Natural killer cell (primary cell): ENCODE results near the gene NFU1. TPM values are rescaled to one million over a fixed set of nuclear protein-coding genes. Genes with fewer than 3 reads are reported as not detected.

ENCODE experiments used
- ATAC-seq, 3 donors: fragments of 150-1000 bp in 2 of 3; fragments of 200-7000 bp in 1 of 3; cut with Tn5 transposase; 1 replicate in 1 of 3; 2 replicates in 2 of 3; pipeline ENCODE4 v1.10.0; 2021; ENCODE audit warnings: mild to moderate bottlenecking in 2 of 3, moderate library complexity in 2 of 3
- DNase-seq, 2 donors: peaks; one replicate each; pipeline versions ENCODE4 v3.0.0 to v3.0.0-alpha.2; 2013 to 2021; ENCODE audit warnings: mixed read lengths in 1 of 2
- H3K27ac ChIP-seq: one replicate; pipeline ENCODE4 v1.5.1; 2013; ENCODE audit warnings: mild to moderate bottlenecking, low read length
- H3K27me3 ChIP-seq: one replicate; pipeline ENCODE4 v1.6.1; 2013; ENCODE audit warnings: low read length; ENCODE audit not compliant: control insufficient read depth, insufficient read depth
- H3K36me3 ChIP-seq: one replicate; pipeline ENCODE4 v1.6.1; 2013; ENCODE audit warnings: low read length; ENCODE audit not compliant: control insufficient read depth, insufficient read depth
- H3K4me1 ChIP-seq: one replicate; pipeline ENCODE4 v1.6.1; 2013; ENCODE audit warnings: low read length; ENCODE audit not compliant: control insufficient read depth, insufficient read depth
- H3K4me3 ChIP-seq: one replicate; pipeline ENCODE4 v1.5.1; 2013; ENCODE audit warnings: low read length
- H3K9me3 ChIP-seq: one replicate; pipeline ENCODE4 v1.6.1; 2013; ENCODE audit warnings: low read length; ENCODE audit not compliant: control insufficient read depth, insufficient read depth
- H3K27ac Mint-ChIP-seq, 2 donors: one replicate each; pipeline ENCODE4 v1.8.0; 2022; ENCODE audit warnings: mild to moderate bottlenecking in 2 of 2, mixed read lengths in 2 of 2, moderate library complexity in 1 of 2
- H3K27me3 Mint-ChIP-seq, 2 donors: one replicate each; pipeline ENCODE4 v1.8.0; 2022; ENCODE audit warnings: low read depth in 2 of 2, mixed read lengths in 2 of 2
- H3K36me3 Mint-ChIP-seq: one replicate; pipeline ENCODE4 v1.8.0; 2022; ENCODE audit warnings: mixed read lengths
- H3K4me1 Mint-ChIP-seq, 2 donors: one replicate each; pipeline ENCODE4 v1.8.0; 2022; ENCODE audit warnings: mixed read lengths in 2 of 2
- H3K4me3 Mint-ChIP-seq: one replicate; pipeline ENCODE4 v1.8.0; 2022; ENCODE audit warnings: mild to moderate bottlenecking, moderate library complexity, mixed read lengths
- H3K9me3 Mint-ChIP-seq, 2 donors: one replicate each; pipeline ENCODE4 v1.8.0; 2022; ENCODE audit warnings: mixed read lengths in 2 of 2
- CTCF ChIP-seq: fragments of 200-600 bp; IDR thresholded peaks from one replicate; pipeline ENCODE4 v1.8.0; 2022; ENCODE audit warnings: antibody characterized with exemption
- WGBS: methylation state at CpG from one replicate; pipeline ENCODE4 v1.1.7; 2013; ENCODE audit warnings: missing lambda C conversion rate; ENCODE audit not compliant: insufficient coverage; 5-methylcytosine and 5-hydroxymethylcytosine counted together
- intact Hi-C: fragments of 100-400 bp; cut with micrococcal nuclease; formaldehyde crosslinking; loops from one replicate; pipeline ENCODE4 v1.14.2; 2022
- total RNA-seq, 4 donors: library from RNA; stranded (reverse); fragments of 120-200 nt in 1 of 4; gene quantifications; one replicate each; pipeline versions ENCODE4 v1.2.3 to v1.2.4, GENCODE V29; 2013 to 2022

The NFU1 gene
- total RNA-seq, 3 donors from 2014 or later (not counting 1 experiment from before 2014, with no cell fraction given): 21.4 to 25.0 (median 23.6) TPM

GRCh38 chr2:69438580-69438979, 1.3 kb upstream of the NFU1 start:
- DNase-seq (no peak), ATAC-seq (no peak)
- Mint-ChIP-seq H3K4me3 (peak overlapping the region; percentile 38), H3K27me3 (no peaks in the 10 kb centered on the region), H3K27ac (peak overlapping the region; percentile 96 to 98), H3K36me3 (no peaks in the 10 kb centered on the region), H3K4me1 (peaks cover 29 to 36% of the 10 kb centered on the region in 2 donors), H3K9me3 (no peaks in the 10 kb centered on the region)
- Histone ChIP-seq H3K4me3 (no peak overlapping the region), H3K4me1 (peaks cover 20% of the 10 kb centered on the region), H3K27me3 (no peaks in the 10 kb centered on the region), H3K36me3 (no peaks in the 10 kb centered on the region), H3K27ac (peak overlapping the region; percentile 90), H3K9me3 (no peaks in the 10 kb centered on the region)
- intact Hi-C loops: loop anchor here (5.0 to 10.0 kb wide), 2 partner anchors 274 to 386 kb away; partner anchors contain the start of gene GMCL1
- WGBS: 94% methylated on average over 6 of the region's 6 CpGs
- no peak for TF ChIP-seq CTCF

GRCh38 chr2:69437751-69438154, 518 bp upstream of the NFU1 start:
- intact Hi-C loops: loop anchor here (1.0 to 10.0 kb wide), 3 partner anchors 50 to 387 kb away; partner anchors contain the start of genes GFPT1 and GMCL1
- ATAC-seq (peak in 2 of 3 donors; percentile 4 to 9), DNase-seq (no peak)
- Mint-ChIP-seq H3K27ac (peak overlapping the region; percentile 96 to 98), H3K27me3 (no peaks in the 10 kb centered on the region), H3K4me1 (peaks cover 29 to 36% of the 10 kb centered on the region in 2 donors), H3K4me3 (peak overlapping the region; percentile 94), H3K9me3 (no peaks in the 10 kb centered on the region), H3K36me3 (no peaks in the 10 kb centered on the region)
- H3K27ac ChIP-seq: peak overlapping the region; percentile 90
- WGBS: 83% methylated on average over 7 of the region's 7 CpGs
- no peaks in the 10 kb centered on the region for H3K27me3 ChIP-seq
- H3K36me3 ChIP-seq: no peaks in the 10 kb centered on the region
- no peak for TF ChIP-seq CTCF
- H3K4me3 ChIP-seq: peak overlapping the region; percentile 88
- peaks cover 20% of the 10 kb centered on the region for H3K4me1 ChIP-seq
- H3K9me3 ChIP-seq: no peaks in the 10 kb centered on the region

- H3K9me3 ChIP-seq: no peaks in the 10 kb centered on the region
- ATAC-seq (no peak), DNase-seq (no peak)
- H3K27me3 ChIP-seq: no peaks in the 10 kb centered on the region
- peak overlapping the region; percentile 94 for H3K4me3 Mint-ChIP-seq
- H3K36me3 ChIP-seq: peaks cover 3% of the 10 kb centered on the region
- H3K4me1 ChIP-seq: peaks cover 20% of the 10 kb centered on the region
- 8% methylated on average over 3 of the region's 5 CpGs for WGBS
- no peaks in the 10 kb centered on the region for H3K9me3 Mint-ChIP-seq
- H3K27ac ChIP-seq: peak overlapping the region; percentile 90
- H3K36me3 Mint-ChIP-seq: no peaks in the 10 kb centered on the region
- peak overlapping the region; percentile 88 for H3K4me3 ChIP-seq
- peak overlapping the region; percentile 96 to 98 for H3K27ac Mint-ChIP-seq
- no peaks in the 10 kb centered on the region for H3K27me3 Mint-ChIP-seq
- H3K4me1 Mint-ChIP-seq: peaks cover 29 to 36% of the 10 kb centered on the region in 2 donors
- intact Hi-C loops: loop anchor here (5.0 to 10.0 kb wide), 2 partner anchors 276 to 388 kb away; partner anchors contain the start of gene GMCL1
- TF ChIP-seq CTCF: no peak
These were observed 668 bp downstream of the NFU1 start for GRCh38 chr2:69436596-69436937.

- ATAC-seq: no peak
- no peaks in the 10 kb centered on the region for H3K27me3 Mint-ChIP-seq
- Histone ChIP-seq H3K36me3 (peaks cover 10% of the 10 kb centered on the region), H3K27me3 (no peaks in the 10 kb centered on the region), H3K4me3 (no peak overlapping the region), H3K9me3 (no peaks in the 10 kb centered on the region), H3K4me1 (peaks cover 20% of the 10 kb centered on the region), H3K27ac (no peak overlapping the region)
- intact Hi-C loops: loop anchor here (5.0 to 10.0 kb wide), 2 partner anchors 278 to 390 kb away; partner anchors contain the start of gene GMCL1
- peak overlapping the region; percentile 35 to 98 for H3K27ac Mint-ChIP-seq
- WGBS: 77% methylated on average over 4 of the region's 5 CpGs
- H3K9me3 Mint-ChIP-seq: no peaks in the 10 kb centered on the region
- H3K4me3 Mint-ChIP-seq: peak overlapping the region; percentile 29
- no peaks in the 10 kb centered on the region for H3K36me3 Mint-ChIP-seq
- H3K4me1 Mint-ChIP-seq: peaks cover 29 to 36% of the 10 kb centered on the region in 2 donors
- DNase-seq: no peak
- TF ChIP-seq CTCF: no peak
These were observed 2.5 kb downstream of the NFU1 start for GRCh38 chr2:69434753-69435152.
